GM21619 (cell line): ENCODE data around the gene ZNF823.
"Not testable (repeated sequence)": the region's sequence is repeated elsewhere in the genome, so short reads cannot be mapped to it uniquely, and the experiment has no call there.

Experiments used
- ATAC-seq: cut with Tn5 transposase; IDR thresholded peaks from one replicate; pipeline ENCODE4 v1.9.1; 2021; ENCODE audit not compliant: unreplicated experiment

ZNF823 gene

DNA sequence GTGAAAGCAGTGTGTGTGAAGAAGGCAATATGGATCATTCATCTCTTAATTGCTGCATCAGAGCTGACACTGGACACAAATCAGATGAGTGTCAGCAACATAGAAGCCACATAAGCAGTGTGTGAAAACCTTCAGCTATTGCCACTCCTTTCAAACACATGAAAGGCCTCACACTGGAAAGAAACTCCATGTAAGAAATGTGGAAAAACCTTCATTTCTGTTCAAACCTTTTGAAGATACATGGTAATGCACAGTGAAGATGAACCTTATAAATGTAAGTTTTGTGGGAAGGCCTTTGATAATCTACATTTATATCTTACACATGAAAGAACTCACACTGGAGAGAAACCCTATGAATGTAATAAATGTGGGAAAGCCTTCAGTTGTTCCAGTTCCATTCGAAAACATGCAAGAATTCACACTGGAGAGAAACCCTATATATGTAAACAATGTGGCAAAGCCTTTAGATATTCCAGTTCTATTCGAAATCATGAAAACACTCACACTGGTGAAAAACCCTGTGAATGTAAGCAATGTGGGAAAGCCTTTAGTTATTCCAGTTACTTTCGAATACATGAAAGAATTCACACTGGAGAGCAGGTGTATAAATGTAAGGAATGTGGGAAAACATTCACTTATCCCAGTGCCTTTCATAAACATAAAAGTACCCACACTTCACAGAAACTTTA lies 53.6 kb downstream of the ZNF823 start:
- ATAC-seq: no peak

DNA sequence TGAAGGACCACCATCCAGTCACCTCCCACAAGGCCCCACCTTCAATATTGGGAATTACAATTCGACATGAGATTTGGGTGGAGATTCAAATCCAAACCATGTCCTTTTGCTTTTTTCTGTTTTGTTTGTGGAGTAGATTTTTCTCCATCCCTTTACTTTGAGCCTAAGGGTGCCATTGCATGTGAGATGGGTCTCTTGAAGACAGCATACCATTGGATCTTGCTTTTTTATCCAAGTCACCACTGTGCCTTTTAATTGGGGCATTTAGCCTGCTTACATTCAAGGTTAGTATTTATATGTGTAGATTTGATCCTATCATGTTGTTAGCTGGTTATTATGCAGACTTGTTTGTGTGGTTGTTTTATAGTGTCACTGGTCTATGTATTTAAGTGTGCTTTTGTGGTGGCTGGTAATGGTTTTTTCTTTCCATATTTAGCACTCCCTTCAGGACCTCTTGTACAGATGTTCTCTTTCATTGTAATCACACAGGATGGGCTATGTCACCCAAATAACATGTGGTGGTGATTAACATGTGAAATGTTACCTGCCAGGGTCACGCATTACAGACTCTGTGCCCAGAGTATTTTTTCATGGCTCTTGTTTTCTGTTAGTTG lies 58.0 kb downstream of the ZNF823 start:
- ATAC-seq: no peak

DNA sequence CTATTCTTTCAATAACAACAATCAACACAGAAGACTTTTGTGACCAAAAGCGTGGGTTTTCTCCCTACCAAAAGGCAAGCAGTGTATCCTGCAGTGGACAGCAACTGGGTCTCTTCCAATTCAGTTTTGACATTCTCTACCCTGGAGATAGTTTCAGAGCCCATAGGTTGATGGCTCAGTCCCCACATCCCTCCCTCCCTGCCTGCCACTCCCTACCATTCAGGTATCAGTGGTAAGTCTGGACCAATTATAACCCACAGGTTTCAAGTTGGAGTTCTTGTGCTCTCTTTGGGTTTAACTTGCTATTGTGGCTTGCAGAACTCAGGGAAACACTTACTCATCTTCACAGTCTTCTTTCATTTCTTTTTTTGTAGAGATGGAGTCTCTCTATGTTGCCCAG lies 60.2 kb downstream of the ZNF823 start:
- ATAC-seq: no peak

DNA sequence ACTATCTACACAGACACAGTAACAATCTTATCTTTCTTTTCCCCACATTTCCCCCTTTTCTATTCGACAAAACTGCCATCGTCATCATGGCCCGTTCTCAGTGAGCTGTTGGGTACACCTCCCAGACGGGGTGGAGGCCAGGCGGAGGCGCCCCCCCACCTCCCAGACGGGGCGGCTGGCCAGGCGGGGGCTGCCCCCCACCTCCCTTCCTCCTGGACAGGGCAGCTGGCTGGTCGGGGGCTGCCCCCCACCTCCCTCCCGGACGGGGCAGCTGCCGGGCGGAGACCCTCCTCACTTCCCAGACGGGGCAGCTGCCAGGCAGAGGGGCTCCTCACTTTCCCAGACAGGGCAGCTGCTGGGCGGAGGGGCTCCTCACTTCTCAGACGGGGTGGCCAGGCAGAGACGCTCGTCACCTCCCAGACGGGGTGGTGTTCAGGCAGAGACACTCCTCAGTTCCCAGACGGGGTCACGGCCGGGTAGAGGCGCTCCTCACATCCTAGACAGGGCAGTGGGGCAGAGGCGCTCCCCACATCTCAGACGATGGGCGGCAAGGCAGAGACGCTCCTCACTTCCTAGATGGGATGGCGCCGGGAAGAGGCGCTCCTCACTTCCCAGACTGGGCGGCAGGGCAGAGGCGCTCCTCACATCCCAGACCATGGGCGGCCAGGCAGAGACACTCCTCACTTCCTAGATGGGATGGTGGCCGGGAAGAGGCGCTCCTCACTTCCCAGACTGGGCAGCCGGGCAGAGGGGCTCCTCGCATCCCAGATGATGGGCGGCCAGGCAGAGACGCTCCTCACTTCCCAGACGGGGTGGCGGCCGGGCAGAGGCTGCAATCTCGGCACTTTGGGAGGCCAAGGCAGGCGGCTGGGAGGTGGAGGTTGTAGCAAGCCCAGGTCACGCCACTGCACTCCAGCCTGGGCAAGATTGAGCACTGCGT lies 61.8 kb downstream of the ZNF823 start:
- not testable (repeated sequence) for ATAC-seq

DNA sequence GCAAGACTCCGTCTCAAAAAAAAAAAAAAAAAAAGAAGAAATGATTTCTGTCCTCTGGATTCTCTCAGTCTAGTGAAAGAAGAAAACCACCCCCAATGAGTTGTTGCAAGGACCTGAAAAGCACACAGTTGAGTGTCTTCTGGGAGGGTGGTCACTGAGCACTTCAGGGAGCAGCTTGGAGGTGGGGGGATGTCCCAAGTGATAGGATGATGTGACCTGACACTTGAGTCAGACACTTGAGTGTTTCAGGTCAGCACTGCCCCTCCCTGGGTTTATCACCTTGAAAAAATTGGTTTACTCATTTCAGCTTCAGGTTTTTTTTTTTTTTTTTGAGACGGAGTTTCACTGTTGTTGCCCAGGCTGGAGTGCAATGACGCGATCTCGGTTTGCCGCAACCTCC lies 63.2 kb downstream of the ZNF823 start:
- ATAC-seq: no peak

DNA sequence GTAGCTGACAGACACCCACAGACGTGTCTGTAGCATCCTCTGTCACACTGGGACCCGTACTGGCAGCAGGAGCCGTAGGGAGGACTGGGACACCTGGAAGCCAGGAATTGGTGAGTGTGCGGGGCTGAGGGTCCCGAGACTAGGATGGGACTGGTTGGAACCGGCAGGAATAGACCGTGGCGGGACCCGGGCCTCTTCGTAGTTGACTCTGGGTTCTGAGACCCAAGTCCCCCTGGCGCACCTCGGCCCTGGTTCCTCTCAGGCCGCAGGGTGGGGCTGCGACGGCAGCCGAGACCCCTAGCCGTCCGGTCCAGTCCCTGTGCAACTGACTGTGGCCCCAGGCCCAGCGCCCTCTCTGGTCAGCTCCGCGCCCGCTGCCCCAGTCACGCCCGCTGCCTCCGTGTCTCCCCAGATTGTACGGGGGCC lies 64.7 kb downstream of the ZNF823 start:
- ATAC-seq: no peak

DNA sequence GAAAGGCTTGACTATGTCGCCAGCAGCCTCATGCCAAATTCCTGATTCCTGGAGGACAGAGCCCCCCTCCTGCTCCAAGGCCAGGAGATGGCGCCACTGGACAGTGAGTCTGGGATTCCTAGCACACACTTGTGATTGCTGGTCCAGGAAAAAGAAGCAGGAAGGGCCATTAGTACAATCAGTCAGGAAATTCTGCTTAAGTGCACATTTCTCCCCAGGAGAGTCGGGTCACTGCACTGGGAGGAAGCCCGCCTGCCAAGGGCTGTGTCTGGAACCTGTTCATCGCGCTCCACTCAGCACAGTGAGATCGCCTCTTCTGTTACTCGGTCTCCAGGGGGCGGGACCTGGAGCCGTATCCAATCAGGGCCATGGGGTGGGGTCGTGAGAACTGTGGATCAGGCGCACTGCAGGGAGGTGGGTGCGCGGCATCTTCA lies 65.1 kb downstream of the ZNF823 start:
- ATAC-seq: no peak
